HepG2 (cell line): Measurements from ENCODE around the gene THBS2. TPM values are rescaled to one million over a fixed set of nuclear protein-coding genes. Genes with fewer than 3 reads are reported as not detected.

ENCODE experiments used
- AKNA ChIP-seq: sonication (generic); formaldehyde crosslinking; IDR thresholded peaks from 2 replicates; pipeline ENCODE4 v1.4.0; 2020; ENCODE audit warnings: missing genetic modification reagents, borderline replicate concordance
- CAMTA2 ChIP-seq: sonication (generic); formaldehyde crosslinking; IDR thresholded peaks from 2 replicates; pipeline ENCODE4 v1.4.0; 2020; ENCODE audit warnings: mild to moderate bottlenecking, missing genetic modification reagents, borderline replicate concordance
- CEBPB ChIP-seq: IDR thresholded peaks from 2 replicates; pipeline ENCODE4 v1.6.1; 2011; ENCODE audit warnings: low read depth, low read length, improper control_type of control experiment, borderline replicate concordance
- ELF1 ChIP-seq: sonication (generic); formaldehyde crosslinking; IDR thresholded peaks from 2 replicates; pipeline ENCODE4 v1.4.0; 2020; ENCODE audit warnings: missing genetic modification reagents
- HDAC2 ChIP-seq: sonication (generic); formaldehyde crosslinking; IDR thresholded peaks from 2 replicates; pipeline ENCODE4 v1.4.0; 2020; ENCODE audit warnings: missing genetic modification reagents
- NFYB ChIP-seq: sonication (generic); formaldehyde crosslinking; IDR thresholded peaks from 2 replicates; pipeline ENCODE4 v1.4.0; 2020; ENCODE audit warnings: missing genetic modification reagents
- POGZ ChIP-seq: sonication (generic); formaldehyde crosslinking; IDR thresholded peaks from 2 replicates; pipeline ENCODE4 v1.4.0; 2020; ENCODE audit warnings: mild to moderate bottlenecking, missing genetic modification reagents
- STAT5B ChIP-seq: sonication (generic); formaldehyde crosslinking; IDR thresholded peaks from 2 replicates; pipeline ENCODE4 v1.4.0; 2020; ENCODE audit warnings: missing genetic modification reagents
- ZBTB1 ChIP-seq: sonication (generic); formaldehyde crosslinking; IDR thresholded peaks from 2 replicates; pipeline ENCODE4 v1.4.0; 2020; ENCODE audit warnings: missing genetic modification reagents, borderline replicate concordance
- ZNF572 ChIP-seq: sonication (generic); formaldehyde crosslinking; IDR thresholded peaks from 2 replicates; pipeline ENCODE4 v1.5.1; 2020; ENCODE audit warnings: mild to moderate bottlenecking, missing genetic modification reagents
- ZNF839 ChIP-seq: sonication (generic); formaldehyde crosslinking; IDR thresholded peaks from 2 replicates; pipeline ENCODE4 v1.4.0; 2020; ENCODE audit warnings: missing genetic modification reagents, mild to moderate bottlenecking, borderline replicate concordance
- polyA plus RNA-seq, 8 experiments: library from polyadenylated mRNA; depleted of rRNA in 3 of 8; stranded (reverse) in 7 of 8; unstranded in 1 of 8; fragments of >200 nt; fragmentation: Illumina TruSeq in 4 of 8; extraction: Trizol in 4 of 8; gene quantifications; 2 replicates each; pipeline versions ENCODE4 v1.2.1 to v1.2.3, GENCODE V29; 2011 to 2016; ENCODE audit warnings: low read depth in 4 of 8, missing spikeins in 1 of 8, mixed read lengths in 1 of 8; ENCODE audit not compliant: insufficient read depth in 1 of 8
- total RNA-seq, 5 experiments: library from RNA; depleted of rRNA; stranded (reverse); fragments of >200 nt; fragmentation: Illumina TruSeq; extraction: Trizol; gene quantifications; 2 replicates each; pipeline ENCODE4 v1.2.3, GENCODE V29; 2016; ENCODE audit warnings: low read depth in 1 of 5
- TF ChIP-seq, protein P1 (sequence below): sonication (generic); formaldehyde crosslinking; IDR thresholded peaks from 2 replicates; pipeline ENCODE4 v1.5.0; 2020; ENCODE audit warnings: missing genetic modification reagents
- TF ChIP-seq, protein P2 (sequence below): sonication (generic); formaldehyde crosslinking; IDR thresholded peaks from 2 replicates; pipeline ENCODE4 v1.5.1; 2020; ENCODE audit warnings: missing genetic modification reagents, mild to moderate bottlenecking, borderline replicate concordance
- TF ChIP-seq, protein P3 (sequence below): sonication (generic); formaldehyde crosslinking; IDR thresholded peaks from 2 replicates; pipeline ENCODE4 v1.4.0; 2020; ENCODE audit warnings: missing genetic modification reagents
- TF ChIP-seq, protein P4 (sequence below): sonication (generic); formaldehyde crosslinking; IDR thresholded peaks from 2 replicates; pipeline ENCODE4 v1.8.1; 2023; ENCODE audit warnings: missing genetic modification reagents, inconsistent platforms, borderline replicate concordance
- TF ChIP-seq, protein P5 (sequence below): sonication (generic); formaldehyde crosslinking; IDR thresholded peaks from 2 replicates; pipeline ENCODE4 v1.5.0; 2020; ENCODE audit warnings: mild to moderate bottlenecking, missing genetic modification reagents

The THBS2 gene
- total and polyA plus RNA-seq, 2 of the 13 experiments (the other 11 are each of a cell fraction or from before 2014, with no cell fraction given) = 0.12 to 0.15 TPM

GRCh38 chr6:169292338-169293124, 38.9 kb upstream of the THBS2 start (continued):
- TF ChIP-seq AKNA (CRISPR knock-in tag) = no peak
- peak; percentile 100 for TF ChIP-seq CEBPB
- TF ChIP-seq POGZ = peak; percentile 92
- TF ChIP-seq ELF1 (CRISPR knock-in tag) = peak; percentile 67
- TF ChIP-seq, protein P1, sequence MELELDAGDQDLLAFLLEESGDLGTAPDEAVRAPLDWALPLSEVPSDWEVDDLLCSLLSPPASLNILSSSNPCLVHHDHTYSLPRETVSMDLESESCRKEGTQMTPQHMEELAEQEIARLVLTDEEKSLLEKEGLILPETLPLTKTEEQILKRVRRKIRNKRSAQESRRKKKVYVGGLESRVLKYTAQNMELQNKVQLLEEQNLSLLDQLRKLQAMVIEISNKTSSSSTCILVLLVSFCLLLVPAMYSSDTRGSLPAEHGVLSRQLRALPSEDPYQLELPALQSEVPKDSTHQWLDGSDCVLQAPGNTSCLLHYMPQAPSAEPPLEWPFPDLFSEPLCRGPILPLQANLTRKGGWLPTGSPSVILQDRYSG (CRISPR knock-in tag) = no peak
- 0 out of 2 replicates have a peak, but pooled peaks have one; percentile 49 for TF ChIP-seq CAMTA2 (CRISPR knock-in tag)
- TF ChIP-seq ZNF572 (CRISPR knock-in tag) = no peak
- peak; percentile 98 for TF ChIP-seq HDAC2
- peak; percentile 17; the same call in 1 of the 2 replicates for TF ChIP-seq NFYB (CRISPR knock-in tag)
- no peak for TF ChIP-seq ZNF839 (CRISPR knock-in tag)
- TF ChIP-seq, protein P2, sequence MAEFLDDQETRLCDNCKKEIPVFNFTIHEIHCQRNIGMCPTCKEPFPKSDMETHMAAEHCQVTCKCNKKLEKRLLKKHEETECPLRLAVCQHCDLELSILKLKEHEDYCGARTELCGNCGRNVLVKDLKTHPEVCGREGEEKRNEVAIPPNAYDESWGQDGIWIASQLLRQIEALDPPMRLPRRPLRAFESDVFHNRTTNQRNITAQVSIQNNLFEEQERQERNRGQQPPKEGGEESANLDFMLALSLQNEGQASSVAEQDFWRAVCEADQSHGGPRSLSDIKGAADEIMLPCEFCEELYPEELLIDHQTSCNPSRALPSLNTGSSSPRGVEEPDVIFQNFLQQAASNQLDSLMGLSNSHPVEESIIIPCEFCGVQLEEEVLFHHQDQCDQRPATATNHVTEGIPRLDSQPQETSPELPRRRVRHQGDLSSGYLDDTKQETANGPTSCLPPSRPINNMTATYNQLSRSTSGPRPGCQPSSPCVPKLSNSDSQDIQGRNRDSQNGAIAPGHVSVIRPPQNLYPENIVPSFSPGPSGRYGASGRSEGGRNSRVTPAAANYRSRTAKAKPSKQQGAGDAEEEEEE = no peak
- TF ChIP-seq ZBTB1 (CRISPR knock-in tag) = no peak
- TF ChIP-seq, protein P3, sequence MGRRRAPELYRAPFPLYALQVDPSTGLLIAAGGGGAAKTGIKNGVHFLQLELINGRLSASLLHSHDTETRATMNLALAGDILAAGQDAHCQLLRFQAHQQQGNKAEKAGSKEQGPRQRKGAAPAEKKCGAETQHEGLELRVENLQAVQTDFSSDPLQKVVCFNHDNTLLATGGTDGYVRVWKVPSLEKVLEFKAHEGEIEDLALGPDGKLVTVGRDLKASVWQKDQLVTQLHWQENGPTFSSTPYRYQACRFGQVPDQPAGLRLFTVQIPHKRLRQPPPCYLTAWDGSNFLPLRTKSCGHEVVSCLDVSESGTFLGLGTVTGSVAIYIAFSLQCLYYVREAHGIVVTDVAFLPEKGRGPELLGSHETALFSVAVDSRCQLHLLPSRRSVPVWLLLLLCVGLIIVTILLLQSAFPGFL (CRISPR knock-in tag) = no peak
- TF ChIP-seq STAT5B (CRISPR knock-in tag) = no peak
- TF ChIP-seq, protein P4, sequence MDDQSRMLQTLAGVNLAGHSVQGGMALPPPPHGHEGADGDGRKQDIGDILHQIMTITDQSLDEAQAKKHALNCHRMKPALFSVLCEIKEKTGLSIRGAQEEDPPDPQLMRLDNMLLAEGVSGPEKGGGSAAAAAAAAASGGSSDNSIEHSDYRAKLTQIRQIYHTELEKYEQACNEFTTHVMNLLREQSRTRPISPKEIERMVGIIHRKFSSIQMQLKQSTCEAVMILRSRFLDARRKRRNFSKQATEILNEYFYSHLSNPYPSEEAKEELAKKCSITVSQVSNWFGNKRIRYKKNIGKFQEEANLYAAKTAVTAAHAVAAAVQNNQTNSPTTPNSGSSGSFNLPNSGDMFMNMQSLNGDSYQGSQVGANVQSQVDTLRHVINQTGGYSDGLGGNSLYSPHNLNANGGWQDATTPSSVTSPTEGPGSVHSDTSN = no peak
- TF ChIP-seq, protein P5, sequence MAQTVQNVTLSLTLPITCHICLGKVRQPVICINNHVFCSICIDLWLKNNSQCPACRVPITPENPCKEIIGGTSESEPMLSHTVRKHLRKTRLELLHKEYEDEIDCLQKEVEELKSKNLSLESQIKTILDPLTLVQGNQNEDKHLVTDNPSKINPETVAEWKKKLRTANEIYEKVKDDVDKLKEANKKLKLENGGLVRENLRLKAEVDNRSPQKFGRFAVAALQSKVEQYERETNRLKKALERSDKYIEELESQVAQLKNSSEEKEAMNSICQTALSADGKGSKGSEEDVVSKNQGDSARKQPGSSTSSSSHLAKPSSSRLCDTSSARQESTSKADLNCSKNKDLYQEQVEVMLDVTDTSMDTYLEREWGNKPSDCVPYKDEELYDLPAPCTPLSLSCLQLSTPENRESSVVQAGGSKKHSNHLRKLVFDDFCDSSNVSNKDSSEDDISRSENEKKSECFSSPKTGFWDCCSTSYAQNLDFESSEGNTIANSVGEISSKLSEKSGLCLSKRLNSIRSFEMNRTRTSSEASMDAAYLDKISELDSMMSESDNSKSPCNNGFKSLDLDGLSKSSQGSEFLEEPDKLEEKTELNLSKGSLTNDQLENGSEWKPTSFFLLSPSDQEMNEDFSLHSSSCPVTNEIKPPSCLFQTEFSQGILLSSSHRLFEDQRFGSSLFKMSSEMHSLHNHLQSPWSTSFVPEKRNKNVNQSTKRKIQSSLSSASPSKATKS (CRISPR knock-in tag) = no peak; the same call in 1 of the 2 replicates
